Kidney capillary endothelial cell (primary cell): Measurements from ENCODE around the gene LRP3.

Experiments
- DNase-seq: peaks from one replicate; pipeline ENCODE4 v3.0.0-alpha.2; 2018; ENCODE audit warnings: low spot score

Gene LRP3

DNA sequence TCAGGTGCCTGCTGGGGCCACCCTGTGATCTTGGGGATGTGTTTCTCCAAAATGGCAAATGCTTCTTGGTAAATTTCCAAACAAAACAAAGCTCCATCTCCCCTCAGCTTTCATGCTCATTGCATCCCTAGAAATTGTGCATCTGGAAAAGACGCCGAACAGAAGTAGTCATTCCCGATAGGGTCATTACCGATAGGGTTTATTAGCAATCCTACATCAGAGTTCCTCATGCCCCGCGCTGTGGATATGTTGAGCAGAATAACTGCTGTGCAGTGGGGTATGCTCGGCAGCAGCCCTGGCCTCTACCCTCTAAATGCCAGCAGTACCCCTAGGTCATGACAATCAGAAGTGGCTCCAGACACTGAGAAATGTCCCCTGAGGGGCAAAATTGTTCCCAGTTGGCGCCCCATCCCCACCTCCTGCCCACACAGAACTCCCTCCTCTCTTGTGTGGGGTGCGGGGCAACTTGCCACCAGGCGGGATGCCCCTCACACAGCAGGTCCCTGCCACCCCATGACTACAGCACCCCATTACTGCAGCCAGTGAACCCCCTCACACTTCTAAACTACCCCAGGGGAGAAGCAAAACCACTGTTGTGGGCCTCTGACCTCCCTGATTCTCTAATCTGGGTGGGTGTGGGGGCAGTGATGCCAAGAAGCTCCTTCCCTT lies 44.5 kb downstream of the LRP3 start:
- no peak for DNase-seq

DNA sequence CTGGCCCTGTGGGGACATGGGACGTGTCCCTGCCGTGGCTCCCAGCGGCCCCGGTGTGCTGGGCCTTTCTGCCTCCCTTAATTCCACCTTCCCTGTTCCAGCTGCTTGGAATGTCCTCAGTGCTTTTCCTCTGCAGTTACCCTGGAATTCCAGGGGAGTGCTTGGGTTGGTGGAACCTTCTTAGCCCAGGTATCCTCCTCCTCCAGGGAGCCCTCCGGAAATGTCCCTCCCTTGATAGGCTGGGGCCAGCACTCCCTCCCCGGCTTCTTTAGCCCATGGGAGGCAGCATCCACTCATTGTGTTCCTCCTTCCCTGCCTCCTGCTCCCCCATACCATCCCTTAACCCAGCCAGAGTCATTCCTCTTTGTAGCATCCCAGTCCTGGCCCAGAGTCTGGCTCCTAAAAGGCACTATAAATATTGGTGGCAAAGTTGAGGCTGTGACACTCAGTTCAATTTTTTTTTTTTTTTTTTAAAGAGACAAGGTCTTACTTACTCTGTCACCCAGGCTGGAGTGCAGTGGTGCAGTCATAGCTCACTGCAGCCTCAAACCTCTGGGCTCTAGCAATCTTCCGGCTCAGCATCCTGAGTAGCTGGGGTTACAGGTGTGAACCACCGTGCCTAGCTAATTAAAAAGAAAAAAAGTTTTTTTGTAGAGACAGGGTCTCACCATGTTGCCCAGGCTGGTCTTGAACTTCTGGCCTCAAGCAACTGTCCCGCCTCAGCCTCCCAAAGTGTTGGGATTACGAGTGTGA lies 45.3 kb downstream of the LRP3 start:
- DNase-seq: no peak

DNA sequence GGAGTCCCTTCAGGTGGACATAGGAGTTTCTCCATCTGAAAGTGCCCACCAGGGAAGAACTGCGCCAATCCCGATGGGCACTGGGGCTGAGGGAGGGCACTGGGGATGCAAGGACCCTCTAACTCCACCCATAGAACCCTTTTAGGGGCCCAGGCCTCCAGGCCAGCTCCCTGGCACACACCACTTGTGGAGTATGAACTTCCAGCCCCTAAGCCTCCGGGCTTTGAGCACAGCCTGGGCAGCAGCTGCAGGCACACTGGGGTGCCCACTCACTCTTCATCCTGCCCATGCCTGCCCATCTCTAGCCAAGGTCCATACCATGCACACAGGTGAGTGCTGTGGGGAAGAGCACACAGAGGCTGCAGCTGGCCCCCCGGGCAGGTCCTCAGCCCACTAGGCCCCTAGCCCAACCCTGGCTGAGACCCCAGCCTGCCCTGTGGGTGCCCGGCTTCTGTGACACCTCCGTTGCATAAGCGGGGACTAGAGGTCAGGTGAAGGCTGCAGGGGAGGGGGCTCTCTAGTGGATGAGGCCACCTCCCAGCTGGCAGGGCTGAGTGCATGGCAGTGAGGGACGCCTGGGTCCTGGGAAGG lies 46.1 kb downstream of the LRP3 start:
- DNase-seq: no peak

DNA sequence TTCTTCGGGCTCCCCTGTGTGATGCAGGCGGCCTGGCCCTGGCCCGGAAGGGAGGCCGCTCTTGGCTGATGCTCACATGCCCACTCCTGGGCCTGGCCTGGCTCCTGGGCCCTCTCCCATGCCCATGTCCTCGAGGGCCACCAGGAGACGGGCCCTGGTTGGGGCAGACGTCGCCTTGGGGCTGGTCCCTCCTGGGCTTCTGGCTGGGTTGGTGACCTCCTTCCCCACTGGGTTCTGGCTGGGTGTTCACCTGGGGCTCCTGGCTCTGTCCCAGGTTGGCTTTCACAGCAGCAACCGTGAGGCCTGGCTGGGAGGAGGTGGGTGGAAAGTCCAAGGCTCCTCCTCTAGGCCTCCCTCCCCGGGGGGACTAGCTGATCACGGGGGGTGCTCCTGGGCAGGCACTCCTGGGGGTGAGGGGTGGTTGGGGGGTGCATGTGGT lies 47.0 kb downstream of the LRP3 start:
- no peak for DNase-seq

DNA sequence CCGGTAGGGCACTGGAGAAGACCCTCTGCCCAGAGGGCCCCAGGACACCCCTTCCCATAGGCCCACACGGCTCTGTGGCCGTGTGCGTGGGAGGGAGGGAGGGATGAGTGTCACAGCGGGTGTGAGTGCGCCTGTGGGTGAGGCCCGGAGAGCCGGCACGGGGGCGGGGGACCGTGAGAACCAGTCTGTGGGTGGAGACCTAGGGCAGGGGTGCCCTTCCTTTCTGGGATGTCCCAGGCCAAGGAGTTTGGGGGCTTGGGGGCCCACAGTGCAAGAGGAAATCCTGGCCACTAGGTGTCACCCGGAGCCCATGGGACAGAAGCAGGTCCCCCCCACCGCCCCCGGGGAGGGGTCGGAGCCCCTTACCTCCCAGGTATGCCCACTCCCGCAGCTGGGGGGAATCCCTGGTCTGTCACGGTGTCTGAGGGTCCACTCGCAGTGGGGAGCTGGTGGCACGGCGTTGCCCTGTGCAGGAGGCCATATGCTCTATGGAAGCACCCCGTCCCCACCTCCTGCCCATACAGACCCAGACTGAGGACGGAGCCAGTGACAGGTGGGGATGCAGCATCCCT lies 47.5 kb downstream of the LRP3 start:
- no peak for DNase-seq

DNA sequence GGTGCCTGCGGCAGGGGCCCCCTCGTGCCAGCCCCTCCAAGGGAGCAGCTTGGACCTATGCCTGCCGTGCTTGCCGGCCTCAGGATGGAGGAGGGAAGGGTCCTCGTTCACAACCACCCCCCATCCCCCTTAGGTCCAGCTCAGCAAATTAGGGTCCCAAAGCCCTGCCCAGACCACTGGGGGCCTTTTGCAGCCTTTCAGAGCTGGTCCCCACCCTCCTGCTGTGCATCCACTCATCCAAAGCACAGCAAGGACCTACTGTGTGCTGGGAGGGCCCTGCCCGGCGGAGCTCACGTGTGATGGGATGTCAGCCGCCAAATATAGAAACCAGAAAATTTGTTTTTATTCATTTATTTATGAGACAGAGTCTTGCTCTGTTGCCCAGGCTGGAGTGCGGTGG lies 48.0 kb downstream of the LRP3 start:
- DNase-seq: no peak

DNA sequence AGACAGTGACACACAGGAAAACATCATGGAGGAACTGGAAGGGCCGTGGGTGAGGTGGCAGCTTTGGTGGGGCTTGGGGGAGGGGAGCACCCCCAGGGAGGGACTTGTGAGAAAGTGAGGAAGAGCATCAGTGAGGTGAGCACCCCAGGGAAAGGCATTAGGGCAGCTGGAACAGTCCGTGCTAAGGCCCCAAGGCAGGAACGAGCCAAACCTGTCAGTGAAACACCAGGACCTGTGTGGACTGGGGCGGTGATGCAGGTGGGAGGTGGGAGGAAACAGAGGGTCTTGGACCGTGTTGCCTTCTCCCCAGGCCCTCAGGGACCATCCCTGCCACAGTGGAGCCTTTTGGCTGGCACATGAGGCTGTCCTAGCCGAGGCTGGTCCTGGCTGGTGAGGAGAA lies 48.8 kb downstream of the LRP3 start:
- no peak for DNase-seq

DNA sequence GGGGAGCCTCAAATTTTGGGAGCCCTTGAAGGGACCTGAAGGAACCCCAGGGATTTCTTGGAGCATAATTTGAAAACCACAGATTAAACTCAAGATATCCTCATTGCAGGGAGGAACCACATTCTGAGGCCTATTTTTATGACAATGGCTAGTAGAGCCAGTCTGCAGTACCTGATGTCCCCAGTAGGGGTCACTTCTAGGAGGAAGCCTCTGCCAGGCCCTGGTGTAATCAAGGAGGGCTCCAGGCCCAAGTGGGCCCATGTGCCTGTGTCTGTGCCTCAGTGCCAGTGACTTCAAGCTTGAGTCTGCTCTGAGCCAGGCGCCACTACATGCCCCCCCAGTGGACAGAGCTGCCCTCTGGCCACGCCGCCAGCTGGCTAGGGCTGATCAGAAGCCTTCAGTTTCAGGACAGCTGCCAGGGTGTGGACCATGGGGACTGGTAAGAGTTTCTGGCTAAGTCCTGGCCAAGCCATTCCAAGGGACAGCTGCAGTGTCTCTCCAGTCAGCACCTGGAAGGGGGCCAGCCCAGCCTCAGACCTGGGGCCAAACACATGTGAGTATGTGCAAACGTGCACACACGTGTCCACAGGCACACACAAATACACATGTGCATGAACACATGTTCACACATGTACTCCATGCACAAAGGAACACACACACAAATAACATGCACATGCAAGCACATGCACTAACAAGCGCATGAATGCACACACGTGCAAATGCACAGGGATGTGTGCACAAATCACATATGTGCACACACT lies 52.0 kb downstream of the LRP3 start:
- DNase-seq: no peak

DNA sequence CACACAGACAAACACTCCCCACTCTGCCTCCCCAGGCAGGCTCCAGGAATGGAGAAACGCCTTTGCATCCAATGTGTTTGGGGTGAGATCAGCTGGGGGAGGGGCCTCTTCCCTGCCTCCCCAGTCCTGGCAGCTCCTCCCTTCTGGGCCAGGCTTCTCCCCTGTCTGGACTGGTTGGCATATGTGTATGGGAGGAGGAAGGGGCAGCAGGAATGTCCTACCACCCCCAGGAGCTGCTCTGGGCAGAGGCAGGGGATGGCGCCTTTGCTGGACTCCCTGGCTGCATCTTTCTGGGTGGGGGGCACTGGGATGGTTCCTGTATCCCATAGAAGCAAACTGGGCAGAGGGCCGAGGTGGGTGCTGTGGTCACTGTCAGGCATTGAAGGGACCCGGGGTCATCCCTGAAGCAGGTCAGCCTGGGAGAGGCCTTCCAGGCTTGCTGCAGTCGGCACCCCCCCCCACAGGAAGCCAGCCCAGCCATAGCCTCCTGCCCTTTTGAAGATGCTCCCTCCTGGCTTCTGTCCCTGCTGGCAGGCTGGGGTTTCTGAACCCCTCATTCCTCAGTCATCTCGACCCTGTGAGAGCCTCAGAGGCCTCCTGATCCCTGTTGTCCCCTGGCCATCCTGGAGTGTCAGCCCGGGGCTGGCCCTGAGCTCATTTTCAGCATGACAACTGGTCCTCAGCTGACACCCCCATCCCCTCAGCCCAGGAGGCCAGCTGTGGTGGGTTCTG lies 52.7 kb downstream of the LRP3 start:
- DNase-seq: no peak

DNA sequence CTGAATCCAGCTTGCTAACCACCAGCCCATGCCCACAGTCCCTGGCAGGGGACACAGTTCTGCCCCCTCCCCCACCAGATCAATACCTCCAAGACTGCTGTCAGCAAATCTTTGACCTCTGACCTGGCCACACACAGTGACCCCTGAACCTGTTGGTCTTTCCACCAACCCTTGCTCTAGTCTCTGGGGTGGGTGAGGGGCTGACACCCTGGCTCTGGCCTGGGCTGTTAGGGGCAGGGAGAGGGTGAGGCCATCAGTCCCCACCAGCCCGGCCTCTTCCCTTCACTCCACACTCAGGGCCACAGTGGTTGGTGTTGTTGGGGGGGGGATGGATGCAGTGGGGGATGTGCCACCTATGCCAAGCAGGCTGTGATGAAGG lies 53.3 kb downstream of the LRP3 start:
- no peak for DNase-seq

DNA sequence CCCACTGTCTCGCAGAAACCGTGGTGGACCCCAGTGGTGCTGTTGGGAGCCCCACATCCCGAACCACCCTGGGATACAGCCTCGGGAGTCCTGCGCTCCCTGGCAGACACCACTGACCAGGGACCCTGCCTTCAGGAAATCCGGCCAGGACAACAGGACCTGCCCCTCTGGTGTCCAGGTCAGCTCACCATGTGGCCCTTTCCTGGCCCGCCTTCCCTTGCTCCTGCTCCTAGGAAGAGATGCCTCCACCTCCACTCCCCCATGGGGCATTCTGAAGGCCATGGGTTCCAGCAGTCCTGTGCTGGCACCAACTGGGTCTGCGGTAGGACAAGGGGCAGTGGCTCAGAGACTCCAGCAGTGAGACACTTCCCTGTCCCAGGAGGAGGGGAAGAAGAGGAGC lies 54.0 kb downstream of the LRP3 start:
- no peak for DNase-seq

DNA sequence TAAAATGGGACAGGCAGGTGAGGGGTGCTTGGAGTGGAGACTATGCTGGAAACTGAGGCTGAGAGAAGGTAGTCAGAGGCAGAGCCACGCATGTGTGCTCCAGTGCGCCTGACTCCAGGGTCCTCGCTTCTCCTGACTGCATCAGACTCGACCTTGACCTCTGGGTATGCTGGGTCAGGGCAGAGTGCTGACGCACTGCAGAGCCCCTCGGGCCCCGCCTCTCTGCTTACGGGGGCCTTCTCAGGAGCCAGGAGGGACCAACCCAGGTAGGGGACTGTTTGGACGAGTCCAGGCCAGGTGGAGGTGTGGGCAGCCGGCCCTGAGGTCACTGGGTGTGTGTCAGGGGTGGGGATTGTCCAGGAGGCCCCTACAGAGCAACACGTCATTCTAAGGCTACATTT lies 54.4 kb downstream of the LRP3 start:
- no peak for DNase-seq

DNA sequence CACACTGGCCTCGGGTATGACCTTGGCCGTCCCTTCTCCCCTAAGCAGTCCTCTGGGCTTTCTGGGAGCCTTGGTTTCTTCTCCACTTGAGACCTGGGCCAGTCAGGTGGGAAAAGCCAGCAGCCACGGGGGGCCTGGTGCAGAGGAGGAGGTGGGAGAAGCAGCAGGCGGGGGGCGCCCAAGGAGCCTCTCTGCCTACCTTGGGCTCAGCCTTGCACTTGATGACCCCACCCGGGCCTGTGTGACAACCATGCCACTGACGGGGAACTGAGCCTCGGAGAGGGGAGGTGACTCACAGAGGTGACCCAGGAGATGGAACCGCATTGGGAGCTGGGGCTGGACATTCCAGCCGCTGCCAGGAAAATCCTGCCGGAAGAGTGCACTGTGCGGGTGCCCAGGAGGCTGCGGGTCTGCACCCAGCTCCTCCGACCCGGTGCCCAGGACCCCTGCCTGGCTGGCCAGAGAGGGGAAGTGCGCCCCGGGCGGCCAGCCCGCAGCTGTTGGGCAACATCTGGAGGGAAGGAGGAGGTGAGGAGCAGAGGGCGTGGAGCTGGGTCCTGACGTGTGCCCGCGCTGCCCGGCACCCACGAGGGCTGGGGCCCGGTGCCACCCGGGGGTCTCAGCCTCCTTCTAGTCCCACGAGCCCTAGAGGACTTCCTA lies 55.0 kb downstream of the LRP3 start:
- DNase-seq: no peak

DNA sequence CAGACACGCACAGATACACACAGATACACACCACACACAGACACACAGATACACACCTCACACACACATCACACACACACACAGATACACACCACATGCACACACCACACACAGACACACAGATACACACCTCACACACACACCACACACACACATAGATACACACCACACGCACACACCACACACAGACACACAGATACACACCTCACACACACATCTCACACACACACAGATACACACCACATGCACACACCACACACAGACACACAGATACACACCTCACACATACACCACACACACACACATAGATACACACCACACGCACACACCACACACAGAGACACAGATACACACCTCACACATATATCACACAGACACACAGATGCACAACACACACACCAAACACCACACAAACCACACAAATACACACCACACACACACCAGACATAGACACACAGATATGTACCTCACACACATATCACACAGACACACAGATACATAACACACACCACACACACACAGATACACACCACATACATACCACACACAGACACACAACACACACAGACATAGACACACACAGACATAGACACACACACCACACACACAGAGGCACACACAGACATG lies 55.7 kb downstream of the LRP3 start:
- no peak for DNase-seq

DNA sequence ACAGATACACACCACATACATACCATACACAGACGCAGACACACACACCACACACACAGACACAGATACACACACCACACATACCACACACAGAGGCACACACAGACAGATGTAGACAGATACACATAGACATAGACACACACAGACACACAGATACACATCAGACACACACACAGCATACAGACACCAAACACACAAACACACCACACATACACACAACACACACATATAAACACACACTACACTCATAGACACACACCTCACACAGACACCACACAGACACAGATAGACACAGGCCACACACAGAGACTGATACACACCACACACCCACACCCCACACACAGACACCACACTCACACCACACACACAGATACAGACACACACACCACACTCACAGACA lies 56.4 kb downstream of the LRP3 start:
- no peak for DNase-seq

DNA sequence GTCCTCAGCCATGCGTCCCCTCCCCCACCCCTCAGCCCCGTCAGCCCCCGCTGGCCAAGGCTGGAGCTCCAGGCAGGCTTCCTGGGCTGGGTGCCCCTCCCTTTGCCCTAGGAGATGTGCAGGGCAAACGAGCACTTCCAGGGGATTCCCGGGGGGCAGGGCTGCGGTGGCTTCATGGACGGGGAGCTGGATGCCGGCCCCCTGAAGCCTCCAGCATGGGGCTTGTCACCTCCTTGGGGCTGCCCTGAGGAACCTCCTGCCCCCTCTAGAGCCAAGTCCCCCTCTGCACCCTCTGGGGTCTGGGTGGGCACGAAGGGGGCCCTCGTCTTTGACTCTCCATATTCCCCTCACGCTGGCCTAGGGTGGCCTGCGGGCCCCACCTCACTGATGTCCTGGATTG lies 56.9 kb downstream of the LRP3 start:
- DNase-seq: no peak

DNA sequence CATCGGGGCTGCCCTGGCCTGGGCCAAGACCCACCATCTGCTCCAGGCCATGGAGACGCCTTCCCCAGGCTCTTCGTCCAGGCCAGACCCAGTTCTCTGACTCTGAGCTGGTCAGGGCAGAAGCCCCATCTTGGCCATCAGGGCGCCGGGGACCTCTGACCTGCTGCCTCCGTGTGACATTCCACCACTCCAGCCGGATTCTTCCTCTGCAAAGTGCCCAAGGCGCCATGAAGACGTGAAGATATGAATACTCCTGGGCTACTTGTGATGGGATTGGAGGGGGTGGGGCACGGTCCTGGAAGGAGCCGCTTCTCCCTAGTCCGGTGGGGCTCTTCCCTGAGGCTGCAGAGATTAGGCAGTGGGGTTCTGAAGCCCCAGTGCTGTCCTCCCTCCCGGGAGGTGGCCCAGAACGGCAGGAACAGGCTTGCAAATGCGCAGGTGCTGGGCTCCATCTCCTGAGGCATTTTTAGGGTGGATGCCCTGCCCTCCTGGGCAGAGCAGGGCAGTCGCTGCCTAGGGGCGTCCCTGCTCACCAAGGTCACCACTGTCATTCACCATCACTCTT lies 57.5 kb downstream of the LRP3 start:
- no peak for DNase-seq

DNA sequence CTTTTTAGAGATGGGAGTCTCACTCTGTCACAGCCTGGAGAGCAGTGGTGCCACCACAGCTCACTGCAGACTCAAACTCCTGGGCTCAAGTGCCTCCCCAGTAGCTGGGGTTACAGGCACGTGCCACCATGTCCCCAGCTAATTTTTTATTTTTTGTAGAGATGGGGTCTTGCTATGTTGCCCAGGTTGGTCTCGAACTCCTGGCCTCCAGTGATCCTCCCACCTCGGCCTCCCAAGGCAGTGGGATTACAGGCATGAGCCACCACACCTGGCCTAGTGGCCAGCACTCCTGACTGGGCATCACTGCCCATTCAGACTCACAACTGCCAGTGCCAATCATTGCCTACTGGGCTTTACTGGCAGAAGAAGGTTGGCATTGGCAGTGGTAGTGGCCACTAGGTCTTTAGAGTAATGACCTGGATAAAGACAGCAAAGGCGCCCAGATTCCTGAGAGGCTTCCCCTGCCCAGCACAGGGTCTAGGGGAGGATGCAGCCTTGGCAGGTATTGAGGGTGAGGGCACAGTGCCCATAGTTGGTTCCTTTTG lies 58.4 kb downstream of the LRP3 start:
- no peak for DNase-seq

DNA sequence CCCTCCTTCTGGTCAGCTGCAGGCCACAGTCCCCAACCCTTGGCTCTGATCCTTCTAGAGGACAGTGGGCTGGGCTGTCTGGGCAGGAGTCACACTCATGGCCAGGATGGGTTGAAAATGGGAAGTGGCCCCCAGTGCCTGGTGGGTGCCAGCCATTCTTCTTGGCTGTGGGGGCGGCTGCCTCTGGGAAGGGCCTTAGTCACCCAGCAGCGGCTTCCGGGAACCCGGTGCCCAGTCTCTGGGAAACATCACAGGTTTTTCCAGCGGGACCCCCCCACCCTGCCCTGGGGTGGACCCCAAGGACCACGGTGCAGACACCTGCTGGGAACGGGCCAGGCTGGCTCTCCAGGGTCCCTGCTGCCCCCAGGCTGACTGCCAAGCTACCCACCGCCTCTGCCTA lies 58.8 kb downstream of the LRP3 start:
- DNase-seq: no peak

DNA sequence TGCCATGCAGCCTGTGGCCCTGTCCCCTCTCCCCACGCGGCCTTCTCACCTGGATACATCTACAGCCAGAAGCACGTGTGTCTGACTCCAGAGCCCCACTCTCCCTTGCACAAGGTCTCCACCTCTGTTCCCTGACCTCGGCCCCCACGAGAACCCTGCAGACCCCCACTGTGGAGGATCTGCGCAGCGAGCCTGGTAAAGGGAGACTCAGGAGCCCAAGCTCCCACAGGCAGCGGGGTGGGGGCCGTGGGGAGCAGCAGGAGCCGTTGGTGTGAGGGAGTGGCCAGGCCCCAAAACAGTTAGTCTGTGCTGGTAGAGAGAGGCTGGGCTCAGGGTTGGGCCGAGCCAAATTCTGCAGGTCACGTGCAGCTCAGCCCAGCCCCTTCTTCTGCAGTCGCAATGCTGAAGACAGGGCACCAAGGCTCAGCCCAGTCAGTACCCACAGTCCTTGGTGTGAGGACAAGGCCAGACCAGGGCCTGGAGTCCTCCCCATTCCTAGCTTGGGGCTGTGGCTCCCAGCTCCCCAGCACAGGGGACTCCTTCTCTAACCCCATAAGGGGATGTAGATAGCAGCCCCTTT lies 60.2 kb downstream of the LRP3 start:
- no peak for DNase-seq
